Large intestine (tissue), 3 donors: Measurements from ENCODE around the gene ALG8. TPM values are rescaled to one million over a fixed set of nuclear protein-coding genes. Genes with fewer than 3 reads are reported as not detected.
A peak's percentile ranks its signal among the peaks of the same experiment; 100 is the strongest.
"Not testable (repeated sequence)": the region's sequence is repeated elsewhere in the genome, so short reads cannot be mapped to it uniquely, and the experiment has no call there.

Experiments used
- DNase-seq, 2 donors: peaks; one replicate each; pipeline versions ENCODE4 v3.0.0 to v3.0.0-alpha.2; 2013
- H3K27ac ChIP-seq: one replicate; pipeline ENCODE4 v1.5.1; 2013; ENCODE audit warnings: low read length
- H3K27me3 ChIP-seq: 2 replicates; pipeline ENCODE4 v1.6.1; 2013; ENCODE audit warnings: low read length; ENCODE audit not compliant: control insufficient read depth, insufficient read depth
- H3K36me3 ChIP-seq: 2 replicates; pipeline ENCODE4 v1.6.1; 2013; ENCODE audit warnings: low read length; ENCODE audit not compliant: control insufficient read depth, insufficient read depth
- H3K4me1 ChIP-seq: one replicate; pipeline ENCODE4 v1.6.1; 2013; ENCODE audit warnings: low read length; ENCODE audit not compliant: control insufficient read depth, insufficient read depth
- H3K4me3 ChIP-seq: one replicate; pipeline ENCODE4 v1.5.1; 2013; ENCODE audit warnings: low read length
- H3K9me3 ChIP-seq: one replicate; pipeline ENCODE4 v1.6.1; 2013; ENCODE audit warnings: mild to moderate bottlenecking, low read depth, low read length, moderate library complexity; ENCODE audit not compliant: control insufficient read depth
- WGBS: methylation state at CpG from one replicate; pipeline ENCODE4 v1.1.5; 2013; ENCODE audit warnings: low lambda C conversion rate; ENCODE audit not compliant: insufficient coverage; 5-methylcytosine and 5-hydroxymethylcytosine counted together
- polyA plus RNA-seq: library from polyadenylated mRNA; unstranded; fragments of 120-200 nt; gene quantifications from one replicate; pipeline ENCODE4 v1.2.1, GENCODE V29; 2013

The ALG8 gene
- polyA plus RNA-seq, 1 donor, result 35.3 TPM

- DNase-seq, result no peak
- no peaks in the 10 kb centered on the region for H3K4me1 ChIP-seq
- H3K27me3 ChIP-seq, result no peaks in the 10 kb centered on the region
- H3K9me3 ChIP-seq, result no peaks in the 10 kb centered on the region
- 100% methylated on average over 1 of the region's 3 CpGs for WGBS
- no peak overlapping the region for H3K4me3 ChIP-seq
- no peak overlapping the region for H3K27ac ChIP-seq
- peaks cover 28% of the 10 kb centered on the region for H3K36me3 ChIP-seq
Observed at GRCh38 chr11:78109081-78110015, 30.1 kb downstream of the ALG8 start.

GRCh38 chr11:78100676-78101472 lies 38.6 kb downstream of the ALG8 start:
- H3K4me3 ChIP-seq, result no peak overlapping the region
- H3K27ac ChIP-seq, result no peak overlapping the region
- H3K27me3 ChIP-seq, result no peaks in the 10 kb centered on the region
- no peak for DNase-seq
- WGBS, result 100% methylated on average over 2 of the region's 2 CpGs
- H3K9me3 ChIP-seq, result no peaks in the 10 kb centered on the region
- H3K36me3 ChIP-seq, result peaks cover 24% of the 10 kb centered on the region
- H3K4me1 ChIP-seq, result no peaks in the 10 kb centered on the region

GRCh38 chr11:78100261-78100660 lies 39.2 kb downstream of the ALG8 start:
- no peak overlapping the region for H3K4me3 ChIP-seq
- no peaks in the 10 kb centered on the region for H3K4me1 ChIP-seq
- WGBS, result 100% methylated on average over 1 of the region's 5 CpGs
- no peaks in the 10 kb centered on the region for H3K9me3 ChIP-seq
- DNase-seq, result no peak
- H3K36me3 ChIP-seq, result peaks cover 24% of the 10 kb centered on the region
- H3K27me3 ChIP-seq, result no peaks in the 10 kb centered on the region
- H3K27ac ChIP-seq, result no peak overlapping the region

GRCh38 chr11:78099666-78100065 lies 39.8 kb downstream of the ALG8 start:
- Histone ChIP-seq H3K4me1 (no peaks in the 10 kb centered on the region), H3K4me3 (no peak overlapping the region), H3K36me3 (peaks cover 26% of the 10 kb centered on the region), H3K27ac (no peak overlapping the region), H3K9me3 (no peaks in the 10 kb centered on the region), H3K27me3 (no peaks in the 10 kb centered on the region)
- no peak for DNase-seq
- WGBS, result 100% methylated on average over 1 of the region's 4 CpGs

DNA sequence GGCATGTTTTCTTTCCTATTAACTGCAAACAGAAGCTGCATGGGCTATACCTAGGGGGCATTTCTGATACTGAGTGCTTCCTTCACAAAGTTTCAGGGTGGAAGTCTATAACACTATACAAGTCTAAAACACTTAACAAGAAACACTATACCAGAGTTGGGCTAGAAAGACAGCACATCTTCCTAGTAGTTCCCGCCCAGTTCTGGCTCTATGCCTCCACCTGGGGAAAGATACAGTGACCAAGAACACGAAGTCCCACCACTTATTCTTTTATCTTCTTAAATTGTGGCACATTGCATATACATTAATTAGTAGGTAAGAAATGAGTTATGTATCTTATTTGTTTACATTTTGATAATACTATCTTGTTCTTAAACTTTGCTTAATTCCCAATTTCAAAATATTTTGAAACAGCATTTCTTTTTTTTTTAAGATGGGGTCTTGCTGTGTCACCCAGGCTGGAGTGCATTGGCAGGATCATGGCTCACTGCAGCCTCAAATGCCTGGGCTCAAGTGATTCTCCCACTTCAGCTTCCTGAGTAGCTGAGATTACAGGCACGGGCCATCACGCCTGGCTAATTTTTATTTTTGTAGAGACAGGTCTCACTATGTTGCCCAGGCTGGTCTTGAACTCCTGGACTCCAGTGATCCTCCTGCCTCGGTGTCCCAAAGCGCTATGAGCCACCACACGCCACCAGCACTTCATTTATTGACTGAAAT lies 41.6 kb downstream of the ALG8 start:
- DNase-seq, result no peak
- Histone ChIP-seq H3K27ac (no peak overlapping the region), H3K4me3 (no peak overlapping the region), H3K4me1 (no peaks in the 10 kb centered on the region), H3K27me3 (no peaks in the 10 kb centered on the region), H3K36me3 (peaks cover 28% of the 10 kb centered on the region), H3K9me3 (no peaks in the 10 kb centered on the region)
- 80% methylated on average over 2 of the region's 7 CpGs for WGBS

- Histone ChIP-seq H3K4me1 (peaks cover 3% of the 10 kb centered on the region), H3K27ac (no peak overlapping the region), H3K27me3 (no peaks in the 10 kb centered on the region), H3K4me3 (no peak overlapping the region), H3K9me3 (peaks cover 22% of the 10 kb centered on the region), H3K36me3 (peaks cover 10% of the 10 kb centered on the region)
- peak in 1 of 2 donors; percentile 27 for DNase-seq
- no CpG with 5 or more reads among the region's 2 CpGs for WGBS
Observed at GRCh38 chr11:78094250-78094649, 45.2 kb downstream of the ALG8 start.

- not testable (repeated sequence) for DNase-seq, H3K4me1 ChIP-seq, H3K27me3 ChIP-seq, H3K27ac ChIP-seq, H3K4me3 ChIP-seq, H3K36me3 ChIP-seq
- WGBS, result 100% methylated on average over 1 of the region's 6 CpGs
- peaks cover 22% of the 10 kb centered on the region for H3K9me3 ChIP-seq
Observed at GRCh38 chr11:78086521-78087074, 52.8 kb downstream of the ALG8 start.

GRCh38 chr11:78085972-78086371 lies 53.5 kb downstream of the ALG8 start:
- H3K27me3 ChIP-seq, result no peaks in the 10 kb centered on the region
- no peak overlapping the region for H3K4me3 ChIP-seq
- no peaks in the 10 kb centered on the region for H3K4me1 ChIP-seq
- H3K27ac ChIP-seq, result no peak overlapping the region
- no peaks in the 10 kb centered on the region for H3K36me3 ChIP-seq
- H3K9me3 ChIP-seq, result peaks cover 18% of the 10 kb centered on the region
- no CpG with 5 or more reads among the region's 3 CpGs for WGBS
- no peak for DNase-seq

GRCh38 chr11:78084506-78084905 lies 54.9 kb downstream of the ALG8 start:
- H3K36me3 ChIP-seq, H3K27ac ChIP-seq, H3K4me3 ChIP-seq, DNase-seq, H3K4me1 ChIP-seq, H3K27me3 ChIP-seq, H3K9me3 ChIP-seq: not testable (repeated sequence)
- 100% methylated on average over 2 of the region's 8 CpGs for WGBS

DNA sequence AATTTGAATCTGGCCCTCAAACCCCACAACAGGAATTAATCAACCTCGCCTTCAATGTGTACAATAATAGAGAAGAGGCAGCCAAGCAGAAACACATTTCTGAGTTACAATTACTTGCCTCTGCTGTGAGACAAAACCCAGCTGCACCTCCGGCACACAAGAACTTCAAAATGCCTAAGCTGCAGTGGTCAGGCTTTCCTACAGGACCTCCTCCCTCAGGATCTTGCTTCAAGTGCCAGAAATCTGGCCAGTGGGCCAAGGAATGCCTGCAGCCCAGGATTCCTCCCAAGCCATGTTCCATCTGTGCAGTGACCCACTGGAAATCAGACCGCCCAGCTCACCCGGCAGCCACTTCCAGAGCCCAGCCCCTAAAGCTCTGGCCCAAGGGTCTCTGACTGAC lies 56.4 kb downstream of the ALG8 start:
- Histone ChIP-seq H3K9me3 (no peaks in the 10 kb centered on the region), H3K4me1 (no peaks in the 10 kb centered on the region), H3K27ac (no peak overlapping the region), H3K4me3 (no peak overlapping the region), H3K36me3 (no peaks in the 10 kb centered on the region), H3K27me3 (no peaks in the 10 kb centered on the region)
- no peak for DNase-seq
- no CpG with 5 or more reads among the region's 4 CpGs for WGBS
